Measurements from ENCODE around the gene RNASE8. TPM values are rescaled to one million over a fixed set of nuclear protein-coding genes. Genes with fewer than 3 reads are reported as not detected.

RNASE8 gene
- total and polyA plus RNA-seq, 10 of the 15 experiments (the other 5 are each of a cell fraction or from before 2014, with no cell fraction given) = not detected

DNA sequence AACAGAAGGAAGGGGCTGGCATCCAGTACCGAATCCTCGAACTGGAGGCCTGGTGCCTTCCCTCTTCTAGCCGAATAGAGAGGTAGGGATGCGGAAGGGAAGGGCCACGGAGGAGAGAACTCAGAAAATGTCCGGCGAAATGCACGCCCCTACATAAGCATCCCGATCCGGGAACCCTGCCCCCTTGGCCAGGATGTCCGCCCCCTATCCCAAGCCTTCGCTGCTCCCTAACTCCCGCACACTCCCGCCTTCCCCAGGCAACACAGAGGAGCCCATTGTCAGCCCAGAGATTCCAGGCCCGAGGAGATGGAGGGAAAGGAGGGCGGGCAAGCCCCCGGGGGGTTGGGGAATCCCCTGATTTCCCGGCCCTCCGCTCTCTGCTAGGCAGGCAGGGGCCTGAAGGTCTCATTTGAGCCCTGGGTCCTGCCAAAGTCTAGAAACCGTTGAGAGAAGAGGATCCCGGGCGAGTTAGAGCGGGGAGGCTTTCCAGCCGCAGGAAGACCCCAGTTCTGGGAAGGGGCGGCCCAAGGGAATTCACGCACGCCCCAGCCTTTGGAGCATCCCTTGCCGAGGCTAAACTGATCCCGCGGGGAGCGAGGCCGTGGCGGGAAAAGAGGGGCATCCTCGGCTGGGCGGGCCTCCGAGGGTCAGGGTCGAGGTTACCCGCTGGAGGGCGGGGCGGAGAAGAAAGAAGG, 11.9 kb downstream of the RNASE8 start:
- no peak for DNase-seq (ENCODE audit: low read depth, low spot score)
- RAD21 ChIA-PET (ENCODE audit: unreplicated experiment) = interaction anchor here (2.1 to 4.8 kb wide), 5 partner anchors 23 to 55 kb away, joined by 13 to 55 read pairs (median 26); no protein-coding TSS in a partner anchor
- Histone ChIP-seq H3K4me2 (ENCODE audit: control insufficient read depth, insufficient read depth) (peak overlapping the region; percentile 67), H3K4me3 (no peak overlapping the region), H3K79me2 (ENCODE audit: control insufficient read depth, insufficient read depth, low read length) (no peaks in the 10 kb centered on the region), H3K36me3 (ENCODE audit: control insufficient read depth in 2 of 2, insufficient read depth in 2 of 2, low read length in 1 of 2) (no peaks in the 10 kb centered on the region), H3K9me3 (replicated peaks; ENCODE audit: control insufficient read depth, insufficient read depth, low read length) (no peaks in the 10 kb centered on the region), H3K27ac (ENCODE audit: control insufficient read depth, insufficient read depth) (no peak overlapping the region), H2AFZ (ENCODE audit: control insufficient read depth, low read depth, low read length) (no peak overlapping the region), H3K27me3 (replicated peaks in 1 of 2; ENCODE audit: control insufficient read depth in 2 of 2, insufficient read depth in 2 of 2, low read length in 1 of 2) (peaks cover 9 to 20% of the 10 kb centered on the region in 2 experiments), H4K20me1 (ENCODE audit: control insufficient read depth, insufficient read depth) (no peaks in the 10 kb centered on the region), H3K4me1 (ENCODE audit: control insufficient read depth, insufficient read depth, low read length) (peaks cover 29% of the 10 kb centered on the region), H3K9ac (ENCODE audit: control insufficient read depth, insufficient read depth, low read length) (peak overlapping the region; percentile 6; the same call in 1 of the 2 replicates)
- WGBS (ENCODE audit: insufficient coverage, insufficient replicate concordance, low lambda C conversion rate, missing lambda C conversion rate) = 6% methylated on average over 39 of the region's 40 CpGs
- FAIRE-seq = no peak
- BruUV-seq (replicated peaks) = no TSS peak
- POLR2A ChIA-PET = interaction anchor here (2.6 kb wide), 1 partner anchor 35 kb away, joined by 21 read pairs; no protein-coding TSS in a partner anchor
- SMC1A ChIA-PET (ENCODE audit: uncharacterized antibody, unreplicated experiment) = interaction anchor here (0.6 to 3.2 kb wide), 9 partner anchors 8 to 419 kb away, joined by 3 to 30 read pairs (median 5); no protein-coding TSS in a partner anchor
- ATAC-seq = no peak
- CTCF ChIA-PET = interaction anchor here (0.7 to 6.3 kb wide), 10 partner anchors 15 to 246 kb away, joined by 3 to 151 read pairs (median 25); partner anchors contain the start of gene TMEM253
- intact Hi-C loops (cut with micrococcal nuclease; ENCODE audit: unreplicated experiment) (no loop called here), in situ Hi-C loops (cut with MboI) (no loop called here)
- TF ChIP-seq USF2 (IDR thresholded peaks at IDR 0.05; ENCODE audit: borderline replicate concordance, low read depth, low read length) (no peak), RB1 (IDR thresholded peaks at IDR 0.05; ENCODE audit: borderline replicate concordance) (no peak), MEF2B (IDR thresholded peaks at IDR 0.05; ENCODE audit: partially characterized antibody, poor library complexity, severe bottlenecking) (no peak), IKZF1 (conservative IDR thresholded peaks at IDR 0.05) (0 out of 2 replicates have a peak, but pooled peaks have one; percentile 10)

Data from GM12878 (cell line).